Keratinocyte (primary cell): ENCODE data around the gene ZNF524. TPM values are rescaled to one million over a fixed set of nuclear protein-coding genes. Genes with fewer than 3 reads are reported as not detected.

Experiments
- DNase-seq: peaks from one replicate; pipeline ENCODE4 v3.0.0-alpha.2; 2011; ENCODE audit warnings: low read depth, missing footprints, low spot score
- FAIRE-seq: peaks from 2 replicates; lab custom pipeline; 2011; peaks lifted over from hg19 to GRCh38; lab: Jason Lieb, UNC
- H2AFZ ChIP-seq: 2 replicates; pipeline ENCODE4 v1.6.0; 2012; ENCODE audit warnings: low read length, control low read depth, inconsistent platforms; ENCODE audit not compliant: control insufficient read depth
- H3K27ac ChIP-seq: 2 replicates; pipeline ENCODE4 v1.5.1; 2011; ENCODE audit warnings: low read length; ENCODE audit not compliant: control insufficient read depth, insufficient read depth
- H3K27me3 ChIP-seq: 3 replicates; pipeline ENCODE4 v1.6.0; 2011; ENCODE audit warnings: low read length; ENCODE audit not compliant: control insufficient read depth, insufficient read depth; ENCODE audit errors: extremely low read depth
- H3K36me3 ChIP-seq, 2 experiments: 2 replicates in 1 of 2; 3 replicates in 1 of 2; pipeline ENCODE4 v1.5.1; 2011; ENCODE audit warnings: low read length in 2 of 2, mild to moderate bottlenecking in 1 of 2; ENCODE audit not compliant: control insufficient read depth in 2 of 2, insufficient read depth in 2 of 2; ENCODE audit errors: extremely low read depth in 1 of 2
- H3K4me1 ChIP-seq: 3 replicates; pipeline ENCODE4 v1.5.1; 2011; ENCODE audit warnings: low read length; ENCODE audit not compliant: control insufficient read depth, insufficient read depth; ENCODE audit errors: extremely low read depth
- H3K4me2 ChIP-seq: 3 replicates; pipeline ENCODE4 v1.6.0; 2011; ENCODE audit warnings: low read depth, low read length; ENCODE audit not compliant: control insufficient read depth, insufficient read depth; ENCODE audit errors: extremely low read depth
- H3K4me3 ChIP-seq, 3 experiments: fragments of 200-600 bp in 1 of 3; sonication (generic) in 1 of 3; 2 replicates in 2 of 3; 3 replicates in 1 of 3; pipeline ENCODE4 v1.5.1; 2011 to 2016; ENCODE audit warnings: low read length in 3 of 3, mild to moderate bottlenecking in 3 of 3, control low read depth in 2 of 3, inconsistent platforms in 1 of 3, low read depth in 1 of 3, mixed read lengths in 1 of 3, mixed run types in 1 of 3, moderate library complexity in 1 of 3; ENCODE audit not compliant: control insufficient read depth in 2 of 3, insufficient read depth in 2 of 3; ENCODE audit errors: extremely low read depth in 1 of 3
- H3K79me2 ChIP-seq: 2 replicates; pipeline ENCODE4 v1.6.0; 2012; ENCODE audit warnings: low read length; ENCODE audit not compliant: control insufficient read depth, insufficient read depth
- H3K9ac ChIP-seq: 3 replicates; pipeline ENCODE4 v1.6.0; 2011; ENCODE audit warnings: low read length; ENCODE audit not compliant: control insufficient read depth, insufficient read depth; ENCODE audit errors: extremely low read depth
- H3K9me1 ChIP-seq: 3 replicates; pipeline ENCODE4 v1.6.0; 2011; ENCODE audit warnings: low read length; ENCODE audit not compliant: control insufficient read depth, insufficient read depth; ENCODE audit errors: extremely low read depth
- H3K9me3 ChIP-seq: 2 replicates; pipeline ENCODE4 v1.5.1; 2012; ENCODE audit warnings: low read depth, low read length; ENCODE audit not compliant: control insufficient read depth
- H4K20me1 ChIP-seq: 3 replicates; pipeline ENCODE4 v1.6.0; 2011; ENCODE audit warnings: low read length; ENCODE audit not compliant: control insufficient read depth, insufficient read depth; ENCODE audit errors: extremely low read depth
- EZH2 ChIP-seq: IDR thresholded peaks from one replicate; pipeline ENCODE4 v1.6.1; 2012; ENCODE audit warnings: inconsistent platforms, mild to moderate bottlenecking, low read length, moderate library complexity
- dilution Hi-C: fragments of 300-500 bp; cut with MboI; formaldehyde crosslinking; loops from one replicate; pipeline ENCODE4 v1.7.0; 2020; ENCODE audit warnings: low sequenced_read_pairs; ENCODE audit not compliant: extremely low pct_ligation_motif_present
- polyA plus RNA-seq, 5 experiments: library from polyadenylated mRNA; depleted of rRNA in 3 of 5; stranded (reverse) in 3 of 5; stranded (forward) in 1 of 5; unstranded in 1 of 5; fragments of >200 nt; gene quantifications; 1 replicate in 1 of 5; 2 replicates in 3 of 5; 3 replicates in 1 of 5; pipeline versions ENCODE4 v1.2.1 to v1.2.3, GENCODE V29; 2011 to 2012; ENCODE audit warnings: missing spikeins in 2 of 5, low read depth in 1 of 5, low replicate concordance in 1 of 5
- TF ChIP-seq, protein P1 (sequence below), 3 experiments: IDR thresholded peaks in 1 of 3; conservative IDR thresholded peaks in 1 of 3; optimal IDR thresholded peaks in 1 of 3; 2 replicates in 2 of 3; 3 replicates in 1 of 3; pipeline versions ENCODE3 to v1.5.1; 2011; ENCODE audit warnings: low read length in 3 of 3, mild to moderate bottlenecking in 3 of 3, moderate library complexity in 2 of 3, control low read depth in 1 of 3, inconsistent platforms in 1 of 3; ENCODE audit not compliant: insufficient read depth in 2 of 3; ENCODE audit errors: extremely low read depth in 1 of 3

The ZNF524 gene
- polyA plus RNA-seq, 1 donor (not counting 4 experiments of a cell fraction or from before 2014, with no cell fraction given): 2.6 TPM

DNA sequence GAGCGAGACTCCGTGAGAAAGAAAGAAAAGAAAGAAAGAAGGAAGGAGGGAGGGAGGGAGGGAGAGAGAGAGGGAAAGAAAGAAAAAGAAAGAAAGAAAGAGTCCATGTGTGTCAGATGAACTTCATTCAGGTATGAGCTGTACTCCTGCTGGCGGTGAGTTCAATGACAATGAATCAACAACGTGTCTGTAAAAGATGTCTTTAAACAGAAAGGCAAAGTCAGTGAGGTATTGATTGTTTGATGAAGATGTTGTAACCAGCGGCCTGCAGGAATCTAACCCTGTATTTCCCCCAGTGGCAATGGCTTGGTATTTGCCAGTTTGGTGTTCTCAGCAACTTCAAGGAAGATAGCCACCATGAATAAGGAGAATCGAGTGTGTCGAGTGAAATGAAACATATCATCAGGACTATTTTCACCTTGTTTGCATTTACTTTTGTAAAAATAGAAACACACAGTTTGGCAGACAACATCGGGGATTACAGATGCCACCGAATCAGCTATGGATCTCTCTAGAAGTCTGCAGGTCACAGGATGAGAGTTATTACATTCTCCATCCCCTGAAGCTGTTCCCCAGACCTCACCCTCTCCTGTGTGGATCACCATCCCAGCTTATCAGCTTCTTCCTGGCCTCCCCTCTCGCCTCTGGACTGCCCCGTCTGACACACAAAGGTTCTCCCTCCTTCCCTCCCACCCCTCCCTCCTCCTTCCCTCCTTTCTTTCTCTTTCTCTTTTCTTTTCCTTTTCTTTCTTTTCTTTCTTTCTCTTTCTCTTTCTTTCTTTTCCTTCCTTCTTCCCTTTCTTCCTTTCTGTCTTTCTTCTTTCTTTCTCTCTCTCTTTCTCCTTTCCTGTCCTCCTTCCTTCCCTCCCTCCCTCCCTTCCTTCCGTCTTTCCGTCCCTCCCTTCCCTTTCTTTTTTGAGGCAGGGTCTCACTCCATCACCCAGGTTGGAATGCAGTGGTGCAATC is 46.6 kb upstream of the ZNF524 start:
- no peak for DNase-seq
- dilution Hi-C loops: no loop called here
- H3K9me1 ChIP-seq: no peaks in the 10 kb centered on the region
- H3K9ac ChIP-seq: no peak overlapping the region
- no peaks in the 10 kb centered on the region for H4K20me1 ChIP-seq
- H3K4me3 ChIP-seq: no peak overlapping the region
- H3K4me1 ChIP-seq: peaks cover 3% of the 10 kb centered on the region
- no peak overlapping the region for H2AFZ ChIP-seq
- no peaks in the 10 kb centered on the region for H3K27me3 ChIP-seq
- H3K27ac ChIP-seq: no peak overlapping the region
- H3K79me2 ChIP-seq: no peaks in the 10 kb centered on the region
- H3K4me2 ChIP-seq: no peak overlapping the region
- TF ChIP-seq, protein P1, sequence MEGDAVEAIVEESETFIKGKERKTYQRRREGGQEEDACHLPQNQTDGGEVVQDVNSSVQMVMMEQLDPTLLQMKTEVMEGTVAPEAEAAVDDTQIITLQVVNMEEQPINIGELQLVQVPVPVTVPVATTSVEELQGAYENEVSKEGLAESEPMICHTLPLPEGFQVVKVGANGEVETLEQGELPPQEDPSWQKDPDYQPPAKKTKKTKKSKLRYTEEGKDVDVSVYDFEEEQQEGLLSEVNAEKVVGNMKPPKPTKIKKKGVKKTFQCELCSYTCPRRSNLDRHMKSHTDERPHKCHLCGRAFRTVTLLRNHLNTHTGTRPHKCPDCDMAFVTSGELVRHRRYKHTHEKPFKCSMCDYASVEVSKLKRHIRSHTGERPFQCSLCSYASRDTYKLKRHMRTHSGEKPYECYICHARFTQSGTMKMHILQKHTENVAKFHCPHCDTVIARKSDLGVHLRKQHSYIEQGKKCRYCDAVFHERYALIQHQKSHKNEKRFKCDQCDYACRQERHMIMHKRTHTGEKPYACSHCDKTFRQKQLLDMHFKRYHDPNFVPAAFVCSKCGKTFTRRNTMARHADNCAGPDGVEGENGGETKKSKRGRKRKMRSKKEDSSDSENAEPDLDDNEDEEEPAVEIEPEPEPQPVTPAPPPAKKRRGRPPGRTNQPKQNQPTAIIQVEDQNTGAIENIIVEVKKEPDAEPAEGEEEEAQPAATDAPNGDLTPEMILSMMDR (optimal IDR thresholded peaks at IDR 0.05 in 1 of 3, IDR thresholded peaks at IDR 0.05 in 1 of 3, conservative IDR thresholded peaks at IDR 0.05 in 1 of 3; ENCODE audit: extremely low read depth in 1 of 3, insufficient read depth in 2 of 3, low read length in 3 of 3): no peak
- TF ChIP-seq EZH2: no peak
- H3K9me3 ChIP-seq: no peaks in the 10 kb centered on the region
- no peak for FAIRE-seq
- H3K36me3 ChIP-seq: no peaks in the 10 kb centered on the region

DNA sequence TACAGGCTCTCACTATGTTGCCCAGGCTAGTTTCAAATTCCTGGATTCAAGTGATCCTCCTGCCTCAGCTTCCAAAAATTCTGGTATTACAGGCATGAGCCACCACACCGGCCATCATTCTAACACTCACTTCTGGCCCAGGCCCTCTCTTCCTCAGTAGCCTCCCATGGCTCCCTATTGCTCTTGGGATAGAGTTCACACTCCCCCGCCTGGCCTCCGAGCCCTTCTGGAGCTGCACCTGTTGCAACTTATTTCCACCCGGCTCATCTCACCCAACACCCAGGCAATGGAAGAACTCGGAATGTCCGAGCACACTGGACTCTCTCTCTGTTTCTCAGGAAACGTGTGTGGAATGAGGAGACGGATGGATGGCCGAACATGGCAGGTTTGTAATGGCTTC is 45.8 kb upstream of the ZNF524 start:
- no peaks in the 10 kb centered on the region for H4K20me1 ChIP-seq
- H3K36me3 ChIP-seq: no peaks in the 10 kb centered on the region
- H3K79me2 ChIP-seq: no peaks in the 10 kb centered on the region
- no peak overlapping the region for H3K9ac ChIP-seq
- H3K9me1 ChIP-seq: no peaks in the 10 kb centered on the region
- H3K4me3 ChIP-seq: no peak overlapping the region
- no peak overlapping the region for H2AFZ ChIP-seq
- DNase-seq (no peak), FAIRE-seq (no peak)
- H3K4me2 ChIP-seq: no peak overlapping the region
- no peak overlapping the region for H3K27ac ChIP-seq
- TF ChIP-seq, protein P1 (optimal IDR thresholded peaks at IDR 0.05 in 1 of 3, IDR thresholded peaks at IDR 0.05 in 1 of 3, conservative IDR thresholded peaks at IDR 0.05 in 1 of 3; ENCODE audit: extremely low read depth in 1 of 3, insufficient read depth in 2 of 3, low read length in 3 of 3): no peak
- TF ChIP-seq EZH2: no peak
- H3K27me3 ChIP-seq: no peaks in the 10 kb centered on the region
- H3K4me1 ChIP-seq: peaks cover 3% of the 10 kb centered on the region
- dilution Hi-C loops: no loop called here
- H3K9me3 ChIP-seq: no peaks in the 10 kb centered on the region
